ENCODE data around the gene KRTAP12-1. TPM values are rescaled to one million over a fixed set of nuclear protein-coding genes. Genes with fewer than 3 reads are reported as not detected.

KRTAP12-1 gene, protein sequence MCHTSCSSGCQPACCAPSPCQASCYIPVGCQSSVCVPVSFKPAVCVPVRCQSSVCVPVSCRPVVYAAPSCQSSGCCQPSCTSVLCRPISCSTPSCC
- not detected in 2 replicates for total RNA-seq (2014; rRNA removed; shearing (Covaris generic))
- not detected in 2 replicates for polyA plus RNA-seq (2016; fragmentation: Nextera tagmentation; extraction: Ambion mirVana)

DNA sequence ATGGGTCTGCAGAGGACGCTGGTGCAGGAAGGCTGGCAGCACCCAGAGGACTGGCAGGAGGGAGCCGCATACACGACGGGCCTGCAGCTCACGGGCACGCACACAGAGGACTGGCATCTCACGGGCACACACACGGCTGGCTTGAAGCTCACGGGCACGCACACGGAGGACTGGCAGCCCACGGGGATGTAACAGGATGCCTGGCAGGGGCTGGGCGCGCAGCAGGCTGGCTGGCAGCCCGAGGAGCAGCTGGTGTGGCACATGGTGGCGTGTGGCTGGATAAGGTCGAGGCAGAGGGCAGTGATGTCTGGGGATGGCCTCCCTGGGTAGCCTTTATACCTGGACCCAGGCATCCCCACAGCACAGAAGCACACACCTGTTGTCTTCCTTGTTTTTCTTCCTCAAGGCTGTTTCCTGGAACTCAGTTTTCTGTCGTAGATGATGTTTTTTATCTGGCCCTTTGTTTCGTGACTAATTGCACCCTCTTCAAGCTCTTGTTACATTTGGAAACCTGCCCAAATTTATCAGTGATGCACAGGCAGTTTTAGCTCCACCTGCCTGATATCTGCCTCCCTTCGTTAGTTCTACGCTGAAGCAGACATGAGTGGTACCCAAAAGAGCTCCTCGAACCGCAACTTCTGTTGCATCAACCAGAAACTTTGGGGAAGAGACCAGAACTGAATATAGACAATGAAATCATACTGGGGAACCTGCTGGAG lies at the start of gene KRTAP12-1:
Gene KRTAP12-1 (minus strand): TSS at position 303 of the 719 bp plus-strand sequence. CDS start 40 bp downstream, at position 263.
- H3K79me2 ChIP-seq (ENCODE audit: insufficient read depth): no peaks in the 10 kb centered on the region
- WGBS, 2 experiments (ENCODE audit: low coverage in 1 of 2, low lambda C conversion rate in 2 of 2, missing lambda C conversion rate in 2 of 2): 36 to 48% methylated on average over 22 to 23 of the region's 23 CpGs
- no peak for DNase-seq
- H3K4me2 ChIP-seq (ENCODE audit: unreplicated experiment): no peak within 1 kb of the TSS
- H3K9ac ChIP-seq: no peak within 1 kb of the TSS
- H3K4me1 ChIP-seq (ENCODE audit: insufficient read depth): no peaks in the 10 kb centered on the region
- H3K4me3 ChIP-seq: no peak within 1 kb of the TSS
- H2AFZ ChIP-seq: no peak within 1 kb of the TSS
- H4K20me1 ChIP-seq (ENCODE audit: insufficient read depth): no peaks in the 10 kb centered on the region
- H3K9me2 ChIP-seq (ENCODE audit: insufficient read depth): no peaks in the 10 kb centered on the region
- TF ChIP-seq EZH2 (IDR thresholded peaks at IDR 0.05; ENCODE audit: insufficient read depth, poor library complexity, severe bottlenecking): no peak
- no peak for TF ChIP-seq EZH2phosphoT487 (IDR thresholded peaks at IDR 0.05; ENCODE audit: insufficient read depth, low read depth)
- peaks cover 40% of the 10 kb centered on the region for H3K27me3 ChIP-seq (replicated peaks; ENCODE audit: insufficient read depth)
- H3K36me3 ChIP-seq (ENCODE audit: low read depth): no peaks in the 10 kb centered on the region
- in situ Hi-C loops (cut with MboI): no loop called here
- H3K9me3 ChIP-seq (ENCODE audit: low read depth): no peaks in the 10 kb centered on the region
- no peaks in the 10 kb centered on the region for H3F3A ChIP-seq (ENCODE audit: insufficient read depth)
- H3K27ac ChIP-seq: no peak within 1 kb of the TSS

DNA sequence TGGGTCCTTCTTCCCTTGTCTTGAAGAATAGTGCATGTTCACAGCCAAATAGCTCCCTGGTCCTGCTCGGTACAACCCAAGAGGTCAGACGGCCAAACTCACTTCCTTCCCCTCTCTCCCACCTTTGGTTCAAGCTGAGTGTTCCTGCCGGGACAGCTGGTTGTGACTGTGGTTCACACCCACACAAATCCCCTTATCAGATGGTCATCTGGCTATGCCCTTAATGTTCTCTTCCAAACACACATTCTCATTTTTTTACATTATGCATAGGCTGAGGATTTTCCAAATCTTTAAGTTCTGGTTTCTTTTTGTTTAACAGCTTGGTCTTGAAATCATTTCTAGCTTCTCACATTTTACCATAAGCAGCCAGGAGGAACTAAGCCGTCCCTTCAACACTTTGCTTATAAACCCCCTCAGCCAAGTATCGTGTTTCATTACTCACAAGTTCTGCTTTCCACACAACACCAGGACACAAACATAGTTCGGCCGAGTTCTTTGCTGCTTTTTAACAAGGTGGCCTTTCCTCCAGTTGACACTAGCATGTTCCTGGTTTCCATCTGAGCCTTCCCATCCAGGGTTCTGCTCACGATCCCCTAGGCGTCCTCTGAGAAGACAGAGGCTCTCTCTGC lies 49.1 kb upstream of the KRTAP12-1 start:
- H2AFZ ChIP-seq: no peak overlapping the region
- no peak overlapping the region for H3K4me2 ChIP-seq (ENCODE audit: unreplicated experiment)
- no peak for DNase-seq
- no peak for TF ChIP-seq EZH2phosphoT487 (IDR thresholded peaks at IDR 0.05; ENCODE audit: insufficient read depth, low read depth)
- TF ChIP-seq EZH2 (IDR thresholded peaks at IDR 0.05; ENCODE audit: insufficient read depth, poor library complexity, severe bottlenecking): no peak
- H3K9ac ChIP-seq: no peak overlapping the region
- 20 to 26% methylated on average over 9 of the region's 9 CpGs for WGBS, 2 experiments (ENCODE audit: low coverage in 1 of 2, low lambda C conversion rate in 2 of 2, missing lambda C conversion rate in 2 of 2)
- no peaks in the 10 kb centered on the region for H3F3A ChIP-seq (ENCODE audit: insufficient read depth)
- in situ Hi-C loops (cut with MboI): no loop called here
- H3K79me2 ChIP-seq (ENCODE audit: insufficient read depth): no peaks in the 10 kb centered on the region
- no peak overlapping the region for H3K27ac ChIP-seq
- no peak overlapping the region for H3K4me3 ChIP-seq
- H4K20me1 ChIP-seq (ENCODE audit: insufficient read depth): no peaks in the 10 kb centered on the region
- H3K27me3 ChIP-seq (replicated peaks; ENCODE audit: insufficient read depth): peaks cover 32% of the 10 kb centered on the region
- H3K4me1 ChIP-seq (ENCODE audit: insufficient read depth): no peaks in the 10 kb centered on the region
- H3K9me3 ChIP-seq (ENCODE audit: low read depth): no peaks in the 10 kb centered on the region
- H3K36me3 ChIP-seq (ENCODE audit: low read depth): no peaks in the 10 kb centered on the region
- no peaks in the 10 kb centered on the region for H3K9me2 ChIP-seq (ENCODE audit: insufficient read depth)

DNA sequence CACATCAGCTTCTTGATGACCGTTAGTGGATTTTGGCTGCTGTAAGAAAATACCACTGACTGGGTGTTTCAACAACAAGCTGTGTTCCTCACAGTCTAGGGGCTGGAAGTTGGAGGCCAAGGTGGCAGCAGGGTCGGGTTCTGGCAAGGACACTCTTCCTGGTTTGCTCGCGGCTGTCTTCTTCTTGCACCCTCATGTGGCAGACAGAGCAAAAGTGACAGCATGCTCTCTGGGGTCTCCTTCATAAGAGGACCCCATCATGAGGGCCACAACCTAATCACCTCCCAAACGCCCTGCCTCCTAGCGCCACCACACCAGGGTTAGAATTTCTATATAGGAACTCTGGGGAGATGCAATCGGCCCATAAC lies 48.0 kb upstream of the KRTAP12-1 start:
- H3K9me3 ChIP-seq (ENCODE audit: low read depth): no peaks in the 10 kb centered on the region
- H3K79me2 ChIP-seq (ENCODE audit: insufficient read depth): no peaks in the 10 kb centered on the region
- no peak for DNase-seq
- H3F3A ChIP-seq (ENCODE audit: insufficient read depth): no peaks in the 10 kb centered on the region
- H3K4me1 ChIP-seq (ENCODE audit: insufficient read depth): no peaks in the 10 kb centered on the region
- 62 to 70% methylated on average over 7 of the region's 7 CpGs for whole genome bisulfite sequencing, 2 experiments (ENCODE audit: low coverage in 1 of 2, low lambda C conversion rate in 2 of 2, missing lambda C conversion rate in 2 of 2)
- H3K4me2 ChIP-seq (ENCODE audit: unreplicated experiment): no peak overlapping the region
- peaks cover 40% of the 10 kb centered on the region for H3K27me3 ChIP-seq (replicated peaks; ENCODE audit: insufficient read depth)
- no peak overlapping the region for H3K4me3 ChIP-seq
- in situ Hi-C loops (cut with MboI): no loop called here
- H3K9ac ChIP-seq: no peak overlapping the region
- no peaks in the 10 kb centered on the region for H3K36me3 ChIP-seq (ENCODE audit: low read depth)
- TF ChIP-seq EZH2phosphoT487 (IDR thresholded peaks at IDR 0.05; ENCODE audit: insufficient read depth, low read depth) (no peak), EZH2 (IDR thresholded peaks at IDR 0.05; ENCODE audit: insufficient read depth, poor library complexity, severe bottlenecking) (no peak)
- H2AFZ ChIP-seq: no peak overlapping the region
- no peak overlapping the region for H3K27ac ChIP-seq
- H4K20me1 ChIP-seq (ENCODE audit: insufficient read depth): no peaks in the 10 kb centered on the region
- H3K9me2 ChIP-seq (ENCODE audit: insufficient read depth): no peaks in the 10 kb centered on the region

DNA sequence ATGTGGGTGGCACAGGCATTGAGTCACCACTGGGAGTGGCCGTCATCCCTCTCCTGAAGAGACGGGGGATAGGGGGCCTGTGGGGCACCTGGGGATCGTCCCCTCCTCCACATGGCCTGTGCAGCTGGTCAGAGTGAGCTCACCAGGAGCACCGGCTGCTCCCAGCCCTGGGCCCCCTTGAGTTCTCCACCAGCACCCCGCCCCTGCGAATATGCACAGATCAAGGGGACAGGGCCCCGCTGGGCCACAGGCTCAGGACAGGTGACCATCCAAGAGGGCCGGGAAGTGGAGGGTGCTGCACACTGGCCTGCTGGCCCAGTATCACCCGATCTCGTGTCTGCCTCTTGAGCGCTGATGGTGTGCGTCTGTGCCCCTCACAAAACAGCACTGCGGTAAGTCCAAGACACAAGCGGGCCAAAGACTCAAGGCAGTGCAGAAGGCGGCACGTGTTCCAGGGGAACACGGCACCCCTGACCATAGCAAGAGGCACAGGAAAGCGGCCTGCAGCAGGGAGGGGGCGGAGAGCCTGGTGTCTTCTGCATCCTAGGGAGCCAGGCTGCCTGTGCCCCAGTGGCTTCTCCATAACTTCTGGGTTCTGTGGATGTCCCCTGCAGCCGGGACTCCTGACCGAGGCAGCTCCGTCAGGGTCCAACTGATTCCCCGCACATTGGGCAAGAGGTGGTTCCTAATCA lies 47.5 kb upstream of the KRTAP12-1 start:
- no peak for DNase-seq
- Histone ChIP-seq H3K27ac (no peak overlapping the region), H4K20me1 (ENCODE audit: insufficient read depth) (no peaks in the 10 kb centered on the region), H3K9ac (no peak overlapping the region), H3F3A (ENCODE audit: insufficient read depth) (no peaks in the 10 kb centered on the region), H3K9me3 (ENCODE audit: low read depth) (no peaks in the 10 kb centered on the region), H3K4me2 (ENCODE audit: unreplicated experiment) (no peak overlapping the region), H3K4me3 (no peak overlapping the region), H3K9me2 (ENCODE audit: insufficient read depth) (no peaks in the 10 kb centered on the region), H3K27me3 (replicated peaks; ENCODE audit: insufficient read depth) (peaks cover 46% of the 10 kb centered on the region), H3K79me2 (ENCODE audit: insufficient read depth) (no peaks in the 10 kb centered on the region), H3K4me1 (ENCODE audit: insufficient read depth) (no peaks in the 10 kb centered on the region), H3K36me3 (ENCODE audit: low read depth) (no peaks in the 10 kb centered on the region), H2AFZ (no peak overlapping the region)
- WGBS, 2 experiments (ENCODE audit: low coverage in 1 of 2, low lambda C conversion rate in 2 of 2, missing lambda C conversion rate in 2 of 2): 69 to 71% methylated on average over 23 of the region's 23 CpGs
- TF ChIP-seq EZH2 (IDR thresholded peaks at IDR 0.05; ENCODE audit: insufficient read depth, poor library complexity, severe bottlenecking): no peak
- no peak for TF ChIP-seq EZH2phosphoT487 (IDR thresholded peaks at IDR 0.05; ENCODE audit: insufficient read depth, low read depth)
- in situ Hi-C loops (cut with MboI): no loop called here
